GM12878 (cell line): Measurements from ENCODE around the gene CCDC8.

Experiments
- CEBPB ChIP-seq, 2 experiments: fragments of 150-350 bp in 1 of 2; IDR thresholded peaks; 2 replicates each; pipeline ENCODE4 v1.6.1; 2012 to 2014; ENCODE audit warnings: low read depth in 2 of 2, low read length in 2 of 2, borderline replicate concordance in 1 of 2, inconsistent platforms in 1 of 2
- CHD4 ChIP-seq: fragments of 200-600 bp; sonication (generic); IDR thresholded peaks from 2 replicates; pipeline ENCODE4 v1.6.1; 2016; ENCODE audit warnings: mild to moderate bottlenecking
- EZH2 ChIP-seq: IDR thresholded peaks from 2 replicates; pipeline ENCODE4 v1.6.1; 2012; ENCODE audit warnings: low read depth, mild to moderate bottlenecking, control low read depth, inconsistent platforms, low read length, borderline replicate concordance; ENCODE audit not compliant: control insufficient read depth
- HDAC6 ChIP-seq: fragments of 200-600 bp; sonication (generic); IDR thresholded peaks from one replicate; pipeline ENCODE4 v1.8.0; 2017; ENCODE audit warnings: antibody characterized with exemption; ENCODE audit not compliant: unreplicated experiment
- PAX8 ChIP-seq: fragments of 450-650 bp; IDR thresholded peaks from 2 replicates; pipeline ENCODE4 v1.6.1; 2017; ENCODE audit warnings: mild to moderate bottlenecking, moderate library complexity
- POLR2AphosphoS5 ChIP-seq: IDR thresholded peaks from 2 replicates; pipeline ENCODE4 v1.6.1; 2011; ENCODE audit warnings: mild to moderate bottlenecking, low read length, inconsistent platforms
- RFX5 ChIP-seq: IDR thresholded peaks from 2 replicates; pipeline ENCODE4 v1.6.1; 2011; ENCODE audit warnings: low read depth, low read length, improper control_type of control experiment
- SMC3 ChIP-seq: IDR thresholded peaks from 2 replicates; pipeline ENCODE4 v1.6.1; 2011; ENCODE audit warnings: low read length, improper control_type of control experiment, borderline replicate concordance
- ZNF24 ChIP-seq: fragments of 450-650 bp; IDR thresholded peaks from 2 replicates; pipeline ENCODE4 v1.6.1; 2017; ENCODE audit warnings: antibody characterized with exemption, mild to moderate bottlenecking
- ZNF274 ChIP-seq: IDR thresholded peaks from one replicate; pipeline ENCODE4 v1.8.0; 2011; ENCODE audit not compliant: insufficient read length, insufficient read depth
- TF ChIP-seq, protein P1 (sequence below), 3 experiments: IDR thresholded peaks in 2 of 3; conservative IDR thresholded peaks in 1 of 3; 2 replicates each; pipeline ENCODE4 v1.5.1; 2011; ENCODE audit warnings: low read depth in 3 of 3, low read length in 3 of 3, mild to moderate bottlenecking in 3 of 3, control low read depth in 2 of 3, moderate library complexity in 2 of 3, inconsistent platforms in 1 of 3, mixed read lengths in 1 of 3; ENCODE audit not compliant: control insufficient read depth in 2 of 3, insufficient read depth in 1 of 3; ENCODE audit errors: extremely low read depth in 1 of 3
- TF ChIP-seq, protein P2 (sequence below): IDR thresholded peaks from 2 replicates; pipeline ENCODE4 v1.6.1; 2011; ENCODE audit warnings: low read depth, mild to moderate bottlenecking, low read length, moderate library complexity, borderline replicate concordance; ENCODE audit errors: extremely low read depth
- TF ChIP-seq, protein P3 (sequence below): IDR thresholded peaks from 2 replicates; pipeline ENCODE4 v1.6.1; 2012; ENCODE audit warnings: low read depth, low read length, improper control_type of control experiment
- TF ChIP-seq, protein P4 (sequence below): fragments of 450-650 bp; IDR thresholded peaks from 2 replicates; pipeline ENCODE4 v1.6.1; 2017; ENCODE audit warnings: low read depth, mild to moderate bottlenecking, moderate library complexity

DNA sequence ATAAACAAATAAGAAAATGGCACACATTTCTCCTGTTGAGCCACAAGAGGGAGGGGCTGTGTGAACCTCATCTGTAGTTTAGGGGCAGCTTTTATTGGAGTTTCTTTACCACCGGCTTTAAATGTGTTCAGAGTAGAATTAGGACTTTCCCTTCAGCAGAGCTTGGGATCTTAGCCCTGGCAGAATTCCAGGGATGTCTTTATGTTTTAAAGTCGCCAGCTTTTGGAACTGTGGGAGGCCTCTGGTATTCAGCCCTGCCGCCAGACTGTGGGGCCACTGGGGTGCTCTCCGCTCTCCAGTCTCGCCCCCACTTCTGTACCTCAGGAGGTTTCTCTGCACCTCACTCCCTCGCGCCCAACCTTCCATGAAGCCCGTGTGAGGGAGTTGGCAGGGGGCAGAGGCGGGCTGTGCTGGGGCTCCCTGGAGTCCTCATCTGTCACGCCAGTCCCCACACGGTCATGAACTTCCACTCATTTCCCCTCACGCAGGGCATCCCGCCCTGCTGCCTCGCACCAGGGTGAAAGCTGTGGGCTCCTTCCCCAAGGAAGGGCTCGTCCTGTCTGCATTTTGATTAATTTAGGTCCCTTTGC, 31.5 kb downstream of the CCDC8 start:
- TF ChIP-seq, protein P1, sequence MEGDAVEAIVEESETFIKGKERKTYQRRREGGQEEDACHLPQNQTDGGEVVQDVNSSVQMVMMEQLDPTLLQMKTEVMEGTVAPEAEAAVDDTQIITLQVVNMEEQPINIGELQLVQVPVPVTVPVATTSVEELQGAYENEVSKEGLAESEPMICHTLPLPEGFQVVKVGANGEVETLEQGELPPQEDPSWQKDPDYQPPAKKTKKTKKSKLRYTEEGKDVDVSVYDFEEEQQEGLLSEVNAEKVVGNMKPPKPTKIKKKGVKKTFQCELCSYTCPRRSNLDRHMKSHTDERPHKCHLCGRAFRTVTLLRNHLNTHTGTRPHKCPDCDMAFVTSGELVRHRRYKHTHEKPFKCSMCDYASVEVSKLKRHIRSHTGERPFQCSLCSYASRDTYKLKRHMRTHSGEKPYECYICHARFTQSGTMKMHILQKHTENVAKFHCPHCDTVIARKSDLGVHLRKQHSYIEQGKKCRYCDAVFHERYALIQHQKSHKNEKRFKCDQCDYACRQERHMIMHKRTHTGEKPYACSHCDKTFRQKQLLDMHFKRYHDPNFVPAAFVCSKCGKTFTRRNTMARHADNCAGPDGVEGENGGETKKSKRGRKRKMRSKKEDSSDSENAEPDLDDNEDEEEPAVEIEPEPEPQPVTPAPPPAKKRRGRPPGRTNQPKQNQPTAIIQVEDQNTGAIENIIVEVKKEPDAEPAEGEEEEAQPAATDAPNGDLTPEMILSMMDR (IDR thresholded peaks at IDR 0.05 in 2 of 3, conservative IDR thresholded peaks at IDR 0.05 in 1 of 3; ENCODE audit: control insufficient read depth in 2 of 3, extremely low read depth in 1 of 3, insufficient read depth in 1 of 3, low read depth in 3 of 3, low read length in 3 of 3), result no peak
- no peak for TF ChIP-seq ZNF24
- TF ChIP-seq, protein P2, sequence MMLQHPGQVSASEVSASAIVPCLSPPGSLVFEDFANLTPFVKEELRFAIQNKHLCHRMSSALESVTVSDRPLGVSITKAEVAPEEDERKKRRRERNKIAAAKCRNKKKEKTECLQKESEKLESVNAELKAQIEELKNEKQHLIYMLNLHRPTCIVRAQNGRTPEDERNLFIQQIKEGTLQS, result no peak
- TF ChIP-seq RFX5, result no peak
- no peak for TF ChIP-seq CEBPB (IDR thresholded peaks at IDR 0.05; ENCODE audit: borderline replicate concordance in 1 of 2, low read depth in 2 of 2, low read length in 2 of 2)
- TF ChIP-seq, protein P3, sequence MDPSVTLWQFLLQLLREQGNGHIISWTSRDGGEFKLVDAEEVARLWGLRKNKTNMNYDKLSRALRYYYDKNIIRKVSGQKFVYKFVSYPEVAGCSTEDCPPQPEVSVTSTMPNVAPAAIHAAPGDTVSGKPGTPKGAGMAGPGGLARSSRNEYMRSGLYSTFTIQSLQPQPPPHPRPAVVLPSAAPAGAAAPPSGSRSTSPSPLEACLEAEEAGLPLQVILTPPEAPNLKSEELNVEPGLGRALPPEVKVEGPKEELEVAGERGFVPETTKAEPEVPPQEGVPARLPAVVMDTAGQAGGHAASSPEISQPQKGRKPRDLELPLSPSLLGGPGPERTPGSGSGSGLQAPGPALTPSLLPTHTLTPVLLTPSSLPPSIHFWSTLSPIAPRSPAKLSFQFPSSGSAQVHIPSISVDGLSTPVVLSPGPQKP, result no peak
- no peak for TF ChIP-seq ZNF274
- TF ChIP-seq POLR2AphosphoS5, result no peak
- TF ChIP-seq PAX8, result no peak
- no peak for TF ChIP-seq EZH2
- no peak for TF ChIP-seq HDAC6
- TF ChIP-seq, protein P4, sequence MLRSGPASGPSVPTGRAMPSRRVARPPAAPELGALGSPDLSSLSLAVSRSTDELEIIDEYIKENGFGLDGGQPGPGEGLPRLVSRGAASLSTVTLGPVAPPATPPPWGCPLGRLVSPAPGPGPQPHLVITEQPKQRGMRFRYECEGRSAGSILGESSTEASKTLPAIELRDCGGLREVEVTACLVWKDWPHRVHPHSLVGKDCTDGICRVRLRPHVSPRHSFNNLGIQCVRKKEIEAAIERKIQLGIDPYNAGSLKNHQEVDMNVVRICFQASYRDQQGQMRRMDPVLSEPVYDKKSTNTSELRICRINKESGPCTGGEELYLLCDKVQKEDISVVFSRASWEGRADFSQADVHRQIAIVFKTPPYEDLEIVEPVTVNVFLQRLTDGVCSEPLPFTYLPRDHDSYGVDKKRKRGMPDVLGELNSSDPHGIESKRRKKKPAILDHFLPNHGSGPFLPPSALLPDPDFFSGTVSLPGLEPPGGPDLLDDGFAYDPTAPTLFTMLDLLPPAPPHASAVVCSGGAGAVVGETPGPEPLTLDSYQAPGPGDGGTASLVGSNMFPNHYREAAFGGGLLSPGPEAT, result no peak
- TF ChIP-seq CHD4, result no peak
- TF ChIP-seq SMC3, result no peak
